Stimulated activated CD8-positive, alpha-beta memory T cell treated with anti-CD3 and anti-CD28 coated beads, Interleukin-4, amount 100 ng/mL, for 1 hour (primary cell): ENCODE results near the gene TSSC4.

Experiments used
- DNase-seq, 2 donors: peaks; one replicate each; pipeline ENCODE4 v3.0.0-alpha.2; 2020; ENCODE audit warnings: low read depth in 2 of 2, low spot score in 1 of 2

TSSC4 gene

DNA sequence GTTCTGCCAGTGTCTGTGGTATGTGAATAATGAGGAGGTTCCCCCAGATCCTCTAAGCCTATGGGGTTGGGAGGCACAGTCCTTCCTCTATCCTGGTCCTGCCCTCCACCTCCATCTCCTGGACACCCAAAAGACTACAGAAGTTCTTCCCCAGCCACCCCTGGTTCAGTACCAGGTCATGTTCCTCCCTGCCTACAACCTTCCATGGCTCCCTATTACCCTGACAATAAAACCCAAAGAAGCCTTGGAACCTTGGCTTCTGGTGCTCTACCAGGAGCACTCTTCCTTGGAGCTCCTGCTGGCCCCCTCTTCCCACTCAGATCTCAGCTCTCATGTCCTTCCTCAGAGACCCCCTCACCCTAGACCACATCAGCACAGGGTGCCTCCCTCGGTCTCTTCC lies 30.8 kb downstream of the TSSC4 start:
- DNase-seq: no peak

DNA sequence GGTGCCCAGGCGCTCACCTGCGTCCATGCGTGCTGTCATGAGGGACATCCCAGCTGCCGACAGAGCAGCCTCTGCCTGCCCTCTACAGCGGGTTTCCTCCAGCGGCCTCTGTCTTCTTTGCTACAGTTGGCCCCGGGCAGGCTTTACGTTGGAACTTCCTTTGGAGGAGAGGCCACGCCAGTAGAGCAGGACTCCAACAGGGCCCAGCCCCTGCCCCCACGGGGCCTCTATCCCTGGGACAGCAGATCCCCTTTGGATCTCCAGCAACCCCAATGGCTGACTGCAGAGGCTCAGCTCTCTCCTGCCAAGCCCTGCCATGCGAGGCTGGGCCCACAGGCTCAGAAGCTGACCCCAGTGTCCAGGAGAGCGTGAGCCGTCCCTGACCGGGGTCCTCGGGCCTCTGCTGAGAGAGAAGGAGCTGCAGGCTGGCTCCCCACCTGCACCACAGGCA lies 31.6 kb downstream of the TSSC4 start:
- DNase-seq: no peak

- no peak for DNase-seq
Observed at GRCh38 chr11:2432628-2433071, 32.1 kb downstream of the TSSC4 start.

- DNase-seq: no peak
Observed at GRCh38 chr11:2433106-2433925, 32.8 kb downstream of the TSSC4 start.

DNA sequence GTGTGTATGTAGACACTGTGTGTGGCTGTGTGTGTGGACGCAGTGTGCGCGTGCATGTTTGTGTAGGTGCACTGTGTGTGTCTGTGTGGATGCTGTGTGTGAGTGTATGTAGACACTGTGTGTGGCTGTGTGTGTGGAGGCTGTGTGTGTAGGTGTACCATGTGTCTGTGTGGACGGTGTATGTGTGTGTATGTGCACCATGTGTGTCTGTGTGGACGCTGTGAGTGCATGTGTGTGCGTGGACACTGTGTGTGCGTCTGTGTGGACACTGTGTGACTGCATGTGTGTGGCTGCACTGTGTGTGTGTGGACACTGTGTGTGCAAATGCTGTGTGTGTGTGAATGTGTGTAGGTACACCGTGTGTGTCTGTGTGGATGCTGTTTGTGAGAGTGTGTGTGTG lies 33.5 kb downstream of the TSSC4 start:
- DNase-seq: no peak

DNA sequence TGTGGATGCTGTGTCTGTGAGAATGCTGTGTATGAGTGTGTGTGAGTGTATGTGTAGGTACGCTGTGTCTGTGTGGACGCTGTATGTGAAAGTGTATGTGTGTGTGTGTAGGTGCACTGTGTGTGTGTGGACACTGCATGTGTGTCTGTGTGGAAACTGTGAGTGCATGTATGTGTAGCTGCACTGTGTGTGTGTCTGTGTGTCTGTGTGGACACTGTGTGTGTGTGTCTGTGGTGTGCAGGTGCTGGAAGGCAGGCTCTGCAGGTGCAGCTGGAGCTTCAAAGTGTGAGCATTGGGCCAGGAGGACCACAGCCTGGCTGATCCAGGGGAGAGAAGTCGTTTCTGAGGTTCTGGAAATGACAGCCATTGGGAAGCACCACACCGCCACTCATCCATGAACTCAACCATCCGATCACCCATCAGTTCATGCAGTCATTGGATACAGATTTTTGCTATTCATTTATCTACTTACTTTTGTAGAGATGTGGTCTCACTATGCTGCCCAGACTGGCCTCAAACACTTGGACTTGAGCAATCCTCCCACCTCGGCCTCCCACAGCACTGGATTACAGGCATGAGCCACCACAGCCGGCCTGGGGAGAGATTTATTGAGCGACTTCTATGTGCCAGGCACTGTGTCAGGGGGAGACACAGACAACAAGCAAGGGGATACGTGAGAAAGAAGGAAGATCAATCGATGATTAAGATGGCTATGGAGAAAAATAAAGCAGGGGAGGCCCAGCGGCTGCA lies 34.1 kb downstream of the TSSC4 start:
- DNase-seq: no peak

- DNase-seq: no peak
Observed at GRCh38 chr11:2435288-2436012, 34.9 kb downstream of the TSSC4 start.

- DNase-seq: no peak
Observed at GRCh38 chr11:2436013-2436520, 35.5 kb downstream of the TSSC4 start.

- DNase-seq: no peak
Observed at GRCh38 chr11:2436521-2437031, 36.0 kb downstream of the TSSC4 start.

- no peak for DNase-seq
Observed at GRCh38 chr11:2437516-2437915, 37.0 kb downstream of the TSSC4 start.

DNA sequence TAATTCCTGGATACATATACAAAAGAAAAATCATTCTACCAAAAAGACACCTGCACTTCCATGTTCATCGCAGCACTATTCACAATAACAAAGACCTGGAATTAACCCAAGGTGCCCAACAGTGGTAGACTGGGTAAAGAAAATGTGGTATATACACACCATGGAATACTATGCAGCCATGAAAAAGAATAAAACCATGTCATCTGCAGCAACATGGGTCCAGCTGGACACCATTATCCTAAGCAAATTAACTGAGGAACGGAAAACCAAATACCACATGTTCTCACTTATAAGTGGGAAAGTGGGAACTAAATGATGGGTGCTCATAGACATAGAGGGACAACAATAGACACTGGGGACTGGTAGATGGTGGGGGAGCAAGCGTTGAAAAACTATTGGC lies 39.3 kb downstream of the TSSC4 start:
- DNase-seq: no peak

DNA sequence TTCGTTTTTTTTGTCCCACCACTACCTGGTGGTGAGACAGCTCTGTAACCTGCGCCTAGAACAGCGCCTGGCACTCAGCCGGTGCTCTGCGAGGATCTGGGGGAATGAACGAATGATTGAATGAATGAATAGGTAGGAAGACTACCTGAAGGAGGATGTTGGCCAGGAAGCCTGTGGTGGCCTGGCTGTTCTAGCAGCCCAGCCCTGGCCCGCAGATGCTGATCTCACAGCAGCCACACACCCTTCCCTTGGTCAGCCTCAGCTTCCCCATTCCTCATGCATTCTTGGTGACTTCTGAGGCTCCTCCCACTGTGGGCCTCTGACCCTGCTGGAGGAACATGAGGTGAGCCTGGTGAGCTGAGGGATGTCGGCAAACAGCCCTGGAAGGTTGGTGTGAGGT lies 40.1 kb downstream of the TSSC4 start:
- DNase-seq: no peak

- no peak for DNase-seq
Observed at GRCh38 chr11:2441171-2441570, 40.6 kb downstream of the TSSC4 start.

- DNase-seq: no peak
Observed at GRCh38 chr11:2442589-2442988, 42.0 kb downstream of the TSSC4 start.

DNA sequence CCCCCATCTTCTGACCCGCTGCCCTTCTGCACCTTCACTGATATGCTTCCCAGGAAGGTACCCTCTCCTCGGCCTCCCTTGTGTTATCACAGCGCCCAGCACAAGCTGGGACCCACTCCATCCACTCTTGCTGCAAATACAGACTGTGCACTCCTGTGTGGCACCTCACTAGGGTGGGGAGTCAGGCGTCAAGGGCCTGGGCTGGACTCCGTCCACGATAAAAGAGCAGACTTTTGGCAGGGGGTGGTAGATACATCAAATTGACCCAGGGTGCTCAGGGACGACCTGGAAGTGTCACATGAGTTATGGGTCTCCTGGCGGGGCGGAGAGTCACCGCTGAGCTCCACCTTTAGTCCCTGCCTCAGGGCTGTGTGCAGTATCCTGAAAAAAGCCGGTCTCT lies 42.9 kb downstream of the TSSC4 start:
- no peak for DNase-seq

DNA sequence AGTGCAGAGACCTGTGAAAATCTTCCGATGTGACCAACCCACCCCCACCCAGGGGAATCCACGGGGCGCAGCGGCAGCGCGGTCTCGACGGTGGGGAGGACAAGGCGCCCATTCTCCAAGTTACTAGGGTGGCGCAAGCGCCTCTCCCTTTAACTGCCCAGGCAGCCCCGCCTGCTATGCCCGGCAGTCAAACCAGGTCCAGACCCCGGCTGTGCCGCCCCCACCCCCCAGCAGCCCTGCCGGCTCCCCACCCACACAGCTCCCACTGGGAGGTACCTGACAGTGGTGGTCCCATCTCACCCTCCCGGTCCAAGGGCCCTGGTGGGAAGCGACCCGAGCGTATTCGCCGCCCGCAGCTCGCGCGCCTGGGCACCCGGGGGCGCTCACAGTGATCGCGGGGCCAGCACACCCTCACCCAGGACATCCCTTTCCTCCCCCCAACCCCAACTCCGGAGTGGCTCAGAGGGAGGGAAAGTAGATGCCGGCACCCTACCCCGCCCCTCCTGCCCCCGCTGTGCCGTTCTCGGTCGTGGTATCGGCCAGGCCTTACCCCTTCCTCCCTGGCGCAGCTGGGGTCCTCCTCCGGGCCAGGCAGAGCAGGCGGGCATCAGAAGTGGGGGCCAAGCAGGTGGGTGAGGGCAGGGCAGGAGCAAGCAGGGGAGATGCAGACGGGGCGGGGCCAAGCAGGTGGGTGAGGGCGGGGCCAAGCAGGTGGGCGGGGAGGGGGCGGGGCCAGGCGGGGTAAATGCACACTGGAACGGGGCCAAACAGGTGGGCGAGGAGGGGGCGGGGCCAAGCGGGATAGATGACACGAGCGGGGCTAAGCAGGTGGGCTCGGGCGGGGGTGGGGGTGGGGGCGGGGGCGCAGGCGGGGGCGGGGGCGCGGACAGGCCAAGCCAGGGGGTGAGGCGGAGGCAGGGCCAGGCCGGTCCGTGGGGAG lies 43.6 kb downstream of the TSSC4 start, which contains the start of gene TRPM5:
Gene TRPM5 (minus strand): TSS at position 634 of the 940 bp plus-strand sequence. CDS start 21,478 bp downstream, outside the sequence.
- peak; percentile 49 to 50 for DNase-seq

DNA sequence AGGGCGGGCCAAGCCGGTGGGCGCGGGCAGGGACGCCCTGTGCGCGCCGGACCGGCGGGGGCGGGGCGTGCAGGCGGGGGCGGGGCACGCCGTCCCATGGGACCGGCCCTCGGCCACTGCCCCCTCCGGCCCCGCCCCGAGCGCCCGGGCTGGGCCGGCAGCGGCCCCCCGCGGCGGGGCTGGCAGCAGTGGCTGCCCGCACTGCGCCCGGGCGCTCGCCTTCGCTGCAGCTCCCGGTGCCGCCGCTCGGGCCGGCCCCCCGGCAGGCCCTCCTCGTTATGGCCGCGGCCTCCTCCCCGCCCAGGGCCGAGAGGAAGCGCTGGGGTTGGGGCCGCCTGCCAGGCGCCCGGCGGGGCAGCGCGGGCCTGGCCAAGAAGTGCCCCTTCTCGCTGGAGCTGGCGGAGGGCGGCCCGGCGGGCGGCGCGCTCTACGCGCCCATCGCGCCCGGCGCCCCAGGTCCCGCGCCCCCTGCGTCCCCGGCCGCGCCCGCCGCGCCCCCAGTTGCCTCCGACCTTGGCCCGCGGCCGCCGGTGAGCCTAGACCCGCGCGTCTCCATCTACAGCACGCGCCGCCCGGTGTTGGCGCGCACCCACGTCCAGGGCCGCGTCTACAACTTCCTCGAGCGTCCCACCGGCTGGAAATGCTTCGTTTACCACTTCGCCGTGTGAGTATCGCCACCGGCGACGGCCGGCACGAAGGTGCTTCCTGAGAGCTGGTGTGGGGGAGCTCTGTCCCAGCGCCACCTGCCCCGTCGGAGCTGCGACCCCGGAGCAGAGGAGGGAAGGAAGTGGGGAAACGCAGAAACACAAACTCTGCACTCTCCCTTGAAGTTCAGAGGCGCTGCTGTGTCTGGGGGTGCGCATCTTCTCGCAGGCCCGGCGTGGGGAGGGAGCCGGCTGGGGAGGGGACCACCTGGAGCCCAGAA lies 44.5 kb downstream of the TSSC4 start, which contains the start of gene KCNQ1:
Gene KCNQ1 (plus strand): TSS at position 188 of the 925 bp plus-strand sequence. CDS start 91 bp downstream, at position 279.
- DNase-seq: no peak

DNA sequence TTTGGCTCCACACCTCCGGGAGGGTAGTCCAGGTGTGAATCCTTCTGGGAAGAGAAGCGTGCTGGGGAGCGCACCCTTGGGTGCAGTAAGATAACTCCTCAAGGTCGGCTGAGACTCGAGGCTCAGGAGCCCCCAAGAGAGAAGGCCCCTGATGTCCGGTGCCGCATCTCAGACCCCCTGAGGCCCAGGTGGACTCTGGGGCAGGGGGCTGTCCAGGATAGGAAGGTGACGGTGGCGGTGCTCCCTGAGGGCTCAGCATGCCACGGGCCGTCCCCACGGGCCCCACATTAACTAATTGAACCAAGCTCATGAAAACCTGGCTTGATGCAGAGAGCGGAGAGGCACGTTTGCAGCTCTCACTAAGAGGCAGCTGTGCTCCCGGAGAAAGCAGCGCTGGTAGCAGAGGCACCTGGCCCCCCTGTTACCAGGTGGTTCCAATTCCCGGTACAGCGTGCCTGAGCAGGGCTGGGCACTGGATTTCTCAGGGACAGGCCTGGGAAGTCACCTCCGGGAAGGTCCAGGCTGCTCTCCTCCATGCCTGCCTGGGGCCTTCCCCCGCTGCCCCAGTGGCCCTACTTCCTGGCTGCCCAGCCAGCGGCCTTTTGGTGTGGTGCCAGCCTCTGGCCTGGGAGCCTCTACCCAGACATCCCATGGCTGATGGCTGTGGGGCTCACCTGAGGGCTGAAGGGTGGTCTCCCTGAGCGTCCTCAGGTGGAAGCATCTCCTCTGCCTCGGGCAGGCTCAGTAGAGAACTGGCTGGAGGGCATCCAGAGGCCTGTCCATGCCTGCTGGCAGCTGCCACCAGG lies 45.4 kb downstream of the TSSC4 start:
- DNase-seq: no peak
